Ishikawa (cell line): Measurements from ENCODE around the gene ANKRD27.

Experiments
- CREB1 ChIP-seq: IDR thresholded peaks from 2 replicates; pipeline ENCODE4 v1.6.1; 2012; ENCODE audit warnings: low read depth
- EGR1 ChIP-seq: IDR thresholded peaks from 2 replicates; pipeline ENCODE4 v1.6.1; 2012
- EP300 ChIP-seq: IDR thresholded peaks from 2 replicates; pipeline ENCODE4 v1.6.1; 2012; ENCODE audit warnings: borderline replicate concordance
- RAD21 ChIP-seq: IDR thresholded peaks from 2 replicates; pipeline ENCODE4 v1.6.1; 2012; ENCODE audit warnings: low read depth
- TAF1 ChIP-seq: IDR thresholded peaks from 2 replicates; pipeline ENCODE4 v1.6.1; 2012; ENCODE audit warnings: low read depth, mild to moderate bottlenecking
- YY1 ChIP-seq: IDR thresholded peaks from 2 replicates; pipeline ENCODE4 v1.6.1; 2012; ENCODE audit warnings: low read depth
- TF ChIP-seq, protein P1 (sequence below): IDR thresholded peaks from 2 replicates; pipeline ENCODE4 v1.6.1; 2012
- TF ChIP-seq, protein P2 (sequence below): IDR thresholded peaks from 2 replicates; pipeline ENCODE4 v1.6.1; 2012; ENCODE audit warnings: low read depth, mild to moderate bottlenecking

DNA sequence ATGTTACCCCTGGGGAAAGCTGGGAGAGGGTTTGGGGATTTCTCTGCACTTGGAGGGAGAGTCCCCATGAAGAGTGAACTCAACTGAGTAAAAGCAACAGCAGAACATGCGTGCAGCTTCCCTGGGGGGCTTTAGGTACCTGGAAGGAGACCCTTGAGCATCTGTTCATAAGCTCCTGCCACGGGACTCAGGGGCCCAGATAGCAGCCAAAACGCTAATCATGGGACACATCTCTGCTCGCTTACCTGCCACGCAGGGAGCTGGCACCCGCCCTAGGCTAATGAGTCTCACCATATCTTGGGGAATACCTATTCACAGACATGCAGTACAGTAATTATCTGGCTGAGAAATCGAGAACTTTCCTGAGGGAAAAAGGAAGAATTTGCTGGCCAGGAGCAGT, 60.1 kb downstream of the ANKRD27 start:
- TF ChIP-seq CREB1 (no peak), RAD21 (no peak), EP300 (no peak), EGR1 (no peak), YY1 (no peak), TAF1 (no peak)
- TF ChIP-seq, protein P1, sequence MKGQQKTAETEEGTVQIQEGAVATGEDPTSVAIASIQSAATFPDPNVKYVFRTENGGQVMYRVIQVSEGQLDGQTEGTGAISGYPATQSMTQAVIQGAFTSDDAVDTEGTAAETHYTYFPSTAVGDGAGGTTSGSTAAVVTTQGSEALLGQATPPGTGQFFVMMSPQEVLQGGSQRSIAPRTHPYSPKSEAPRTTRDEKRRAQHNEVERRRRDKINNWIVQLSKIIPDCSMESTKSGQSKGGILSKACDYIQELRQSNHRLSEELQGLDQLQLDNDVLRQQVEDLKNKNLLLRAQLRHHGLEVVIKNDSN = no peak
- TF ChIP-seq, protein P2, sequence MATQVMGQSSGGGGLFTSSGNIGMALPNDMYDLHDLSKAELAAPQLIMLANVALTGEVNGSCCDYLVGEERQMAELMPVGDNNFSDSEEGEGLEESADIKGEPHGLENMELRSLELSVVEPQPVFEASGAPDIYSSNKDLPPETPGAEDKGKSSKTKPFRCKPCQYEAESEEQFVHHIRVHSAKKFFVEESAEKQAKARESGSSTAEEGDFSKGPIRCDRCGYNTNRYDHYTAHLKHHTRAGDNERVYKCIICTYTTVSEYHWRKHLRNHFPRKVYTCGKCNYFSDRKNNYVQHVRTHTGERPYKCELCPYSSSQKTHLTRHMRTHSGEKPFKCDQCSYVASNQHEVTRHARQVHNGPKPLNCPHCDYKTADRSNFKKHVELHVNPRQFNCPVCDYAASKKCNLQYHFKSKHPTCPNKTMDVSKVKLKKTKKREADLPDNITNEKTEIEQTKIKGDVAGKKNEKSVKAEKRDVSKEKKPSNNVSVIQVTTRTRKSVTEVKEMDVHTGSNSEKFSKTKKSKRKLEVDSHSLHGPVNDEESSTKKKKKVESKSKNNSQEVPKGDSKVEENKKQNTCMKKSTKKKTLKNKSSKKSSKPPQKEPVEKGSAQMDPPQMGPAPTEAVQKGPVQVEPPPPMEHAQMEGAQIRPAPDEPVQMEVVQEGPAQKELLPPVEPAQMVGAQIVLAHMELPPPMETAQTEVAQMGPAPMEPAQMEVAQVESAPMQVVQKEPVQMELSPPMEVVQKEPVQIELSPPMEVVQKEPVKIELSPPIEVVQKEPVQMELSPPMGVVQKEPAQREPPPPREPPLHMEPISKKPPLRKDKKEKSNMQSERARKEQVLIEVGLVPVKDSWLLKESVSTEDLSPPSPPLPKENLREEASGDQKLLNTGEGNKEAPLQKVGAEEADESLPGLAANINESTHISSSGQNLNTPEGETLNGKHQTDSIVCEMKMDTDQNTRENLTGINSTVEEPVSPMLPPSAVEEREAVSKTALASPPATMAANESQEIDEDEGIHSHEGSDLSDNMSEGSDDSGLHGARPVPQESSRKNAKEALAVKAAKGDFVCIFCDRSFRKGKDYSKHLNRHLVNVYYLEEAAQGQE = no peak
